ENCODE measurements around the gene SYPL1.
A peak's percentile ranks its signal among the peaks of the same experiment; 100 is the strongest.

SYPL1 gene

DNA sequence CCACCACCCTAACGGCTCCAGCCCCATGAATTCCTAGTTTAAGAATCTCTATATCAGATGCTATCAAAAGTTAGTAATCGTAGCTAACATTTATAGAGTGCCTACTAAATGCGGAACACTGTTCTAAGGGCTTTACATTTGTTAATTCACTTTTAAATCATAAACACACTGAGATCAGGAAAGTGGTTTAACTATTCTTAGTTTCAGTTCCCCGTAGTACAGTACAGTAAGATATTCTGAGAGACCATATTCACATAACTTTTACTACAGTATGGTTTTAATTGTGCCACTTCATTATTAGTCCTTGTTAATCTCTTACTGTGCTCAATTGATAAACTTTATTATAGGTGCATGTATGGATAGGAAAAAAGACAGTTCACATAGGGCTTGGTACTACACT, 22.5 kb downstream of the SYPL1 start:
- no peak for DNase-seq

DNA sequence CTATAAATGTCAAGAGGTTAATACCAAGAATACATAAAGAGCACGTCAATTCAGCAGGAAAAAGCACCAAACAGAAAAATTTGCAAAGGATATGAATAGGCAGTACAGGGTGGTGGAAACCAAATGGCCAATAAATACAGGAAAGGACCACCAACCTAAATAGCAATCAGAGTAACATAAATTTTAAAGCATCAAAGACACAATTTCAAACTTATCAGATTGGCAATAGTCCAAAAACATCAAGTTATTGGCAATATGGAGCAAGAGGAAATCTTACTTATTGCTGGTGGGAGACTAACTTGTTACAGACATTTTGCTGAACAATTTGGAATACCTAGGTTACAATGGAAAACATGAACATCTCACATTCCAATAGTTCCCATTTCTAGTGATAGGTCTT, 24.1 kb downstream of the SYPL1 start:
- no peak for DNase-seq

DNA sequence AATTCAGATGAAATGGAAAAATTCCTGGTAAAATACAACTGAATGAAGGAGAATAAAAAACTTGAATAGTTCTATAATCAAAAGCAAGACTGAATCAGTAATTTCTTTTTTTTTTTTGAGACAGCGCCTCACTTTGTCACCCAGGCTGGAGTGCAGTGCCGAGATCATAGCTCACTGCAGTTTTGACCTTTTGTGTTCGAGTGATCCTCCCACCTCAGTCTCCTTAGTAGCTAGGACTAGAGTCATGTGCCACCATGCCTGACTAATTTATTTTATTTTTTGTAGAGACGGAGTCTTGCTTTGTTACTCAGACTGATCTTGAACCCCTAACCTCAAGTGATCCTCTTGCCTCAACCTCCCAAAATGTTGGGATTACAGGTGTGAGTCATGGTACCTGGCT, 26.1 kb downstream of the SYPL1 start:
- no peak for DNase-seq

DNA sequence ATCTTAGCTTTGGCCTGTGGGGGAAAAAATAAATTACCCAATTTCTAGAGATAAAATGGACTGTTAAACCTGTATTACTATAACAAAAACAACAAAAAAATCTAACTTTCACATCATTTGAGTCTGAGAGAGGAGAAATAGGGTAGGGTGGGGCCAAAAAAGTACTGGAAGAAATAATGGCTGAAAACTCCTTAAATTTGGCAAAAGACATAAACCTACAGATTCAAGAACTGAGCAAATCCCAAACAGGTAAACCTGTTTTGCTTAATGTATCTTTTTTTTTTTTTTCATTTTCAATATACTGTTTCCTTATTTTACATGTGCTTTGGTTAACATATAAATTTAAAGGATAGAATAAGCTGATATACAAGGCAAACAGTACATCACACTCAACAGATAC, 27.1 kb downstream of the SYPL1 start:
- DNase-seq: no peak

DNA sequence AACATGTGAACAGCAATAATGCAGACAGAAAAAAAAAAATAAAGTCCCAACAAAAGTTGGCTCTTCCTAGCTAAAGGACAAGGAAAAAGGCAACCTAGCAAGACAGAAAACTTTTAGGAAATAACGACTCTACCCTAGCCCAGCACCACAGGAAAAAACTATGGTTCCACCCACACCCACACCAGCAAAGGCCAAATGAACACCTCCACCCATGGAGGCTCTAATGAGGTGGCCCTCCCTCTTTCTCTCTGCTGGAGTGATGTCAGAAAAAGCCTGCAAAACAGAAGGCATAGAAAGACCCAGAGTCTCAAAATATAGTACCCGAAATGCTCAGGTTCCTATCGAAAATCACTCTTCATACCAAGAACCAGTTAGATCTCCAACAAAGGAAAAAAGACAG, 28.4 kb downstream of the SYPL1 start:
- DNase-seq: no peak

DNA sequence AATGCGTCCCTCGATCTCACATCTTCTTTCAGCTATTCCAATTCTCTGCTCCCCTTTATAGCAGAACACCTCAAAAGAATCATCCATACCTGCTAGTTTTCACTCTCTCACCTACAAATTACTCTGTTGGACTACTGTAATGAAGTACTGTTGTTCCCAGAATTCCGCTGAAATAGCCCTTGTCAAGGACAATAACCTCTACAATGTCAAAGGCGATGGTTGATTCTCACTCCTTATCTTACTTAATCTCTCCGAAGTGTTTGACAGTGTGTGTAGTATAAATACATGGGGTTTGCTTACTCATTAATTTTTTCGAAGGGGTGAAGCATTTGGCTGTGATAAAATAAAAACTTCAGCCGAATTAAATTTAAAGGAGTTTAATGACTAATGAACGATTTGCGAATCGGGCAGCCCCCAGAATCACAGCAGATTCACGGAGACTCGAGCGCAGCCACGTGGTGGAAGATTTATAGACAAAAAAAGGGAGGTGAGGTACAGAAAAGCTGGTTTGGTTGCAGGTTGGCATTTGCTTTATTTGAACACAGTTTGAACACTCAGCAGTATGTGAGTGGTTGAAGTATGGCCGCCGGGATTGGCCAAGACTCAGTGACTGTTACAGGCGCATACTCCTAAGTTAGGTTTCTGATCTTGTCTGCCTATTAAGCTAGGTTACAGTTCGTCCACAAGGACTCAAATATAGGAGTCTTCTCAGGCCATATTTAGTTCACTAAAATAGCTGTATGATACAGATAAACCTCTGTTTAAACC, 29.8 kb downstream of the SYPL1 start:
- no peak for DNase-seq

DNA sequence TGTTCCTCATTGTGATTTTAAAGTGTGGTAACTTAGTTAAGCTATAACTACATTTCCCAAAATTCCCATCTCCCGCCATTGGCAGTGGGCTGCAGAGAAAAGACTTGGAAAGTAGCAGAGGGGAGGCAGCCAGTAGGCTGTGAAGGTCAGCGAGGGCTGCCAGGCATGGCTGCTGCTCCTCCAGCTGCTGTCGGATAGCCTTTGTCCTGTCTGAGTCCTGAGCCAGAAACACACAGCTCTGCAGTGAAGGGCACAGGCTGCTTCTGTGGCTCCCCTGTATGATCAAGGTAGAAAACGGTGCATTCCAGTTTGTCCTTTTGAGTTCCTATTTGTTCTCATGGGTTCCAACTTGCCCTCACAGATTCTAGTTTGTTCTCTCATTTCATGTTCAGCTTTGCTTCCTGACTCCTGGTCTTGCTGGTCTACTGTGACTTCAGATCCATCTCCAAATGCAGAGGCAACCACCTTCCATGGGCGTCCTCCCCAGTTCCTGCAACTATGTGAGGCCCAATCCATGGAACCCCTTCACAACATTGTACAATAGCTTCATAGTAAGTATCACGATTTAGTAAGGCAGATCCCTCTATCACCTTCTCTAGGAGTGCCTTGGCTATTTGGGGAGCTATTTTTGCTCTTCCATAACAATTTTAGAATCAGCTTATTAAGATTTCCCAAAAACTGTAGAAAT, 31.7 kb downstream of the SYPL1 start:
- no peak for DNase-seq

DNA sequence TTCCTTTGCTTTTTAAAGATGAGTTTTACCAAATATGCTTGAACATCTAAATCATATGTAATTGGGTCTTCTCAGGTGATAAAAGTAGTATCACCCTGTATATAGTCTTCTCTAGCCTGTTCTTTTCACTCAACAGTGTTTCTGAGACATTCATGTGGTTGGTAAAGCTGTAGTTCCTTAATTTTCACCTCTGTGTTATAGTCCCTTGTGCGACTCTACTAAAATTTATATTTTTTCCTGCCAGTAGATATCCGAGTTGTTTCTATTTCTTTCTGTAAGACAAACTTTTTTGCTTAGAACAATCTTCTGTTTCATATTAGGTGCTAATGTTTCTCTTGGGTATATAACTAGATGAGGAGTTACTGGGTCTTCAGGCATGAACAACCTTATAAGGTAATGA, 35.6 kb downstream of the SYPL1 start:
- DNase-seq: no peak

DNA sequence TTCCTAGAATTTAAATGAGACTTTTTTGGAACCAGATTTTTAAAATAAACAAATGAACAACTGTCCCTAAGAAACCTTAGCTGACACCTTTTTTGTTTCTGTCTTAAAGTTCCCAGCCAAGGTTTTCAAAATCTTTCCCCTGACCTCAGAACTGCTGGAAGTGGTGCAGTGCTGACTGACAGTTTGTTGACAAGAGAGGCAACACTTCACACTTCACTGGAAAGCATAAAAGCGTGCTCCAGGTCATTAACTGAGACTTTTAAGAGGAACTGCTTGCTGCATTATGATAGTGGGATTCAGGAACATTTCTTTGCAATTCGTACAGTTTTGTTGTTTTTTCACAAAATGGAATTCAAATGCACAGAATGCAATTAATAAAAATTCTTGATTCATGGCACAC, 36.2 kb downstream of the SYPL1 start:
- DNase-seq: no peak

DNA sequence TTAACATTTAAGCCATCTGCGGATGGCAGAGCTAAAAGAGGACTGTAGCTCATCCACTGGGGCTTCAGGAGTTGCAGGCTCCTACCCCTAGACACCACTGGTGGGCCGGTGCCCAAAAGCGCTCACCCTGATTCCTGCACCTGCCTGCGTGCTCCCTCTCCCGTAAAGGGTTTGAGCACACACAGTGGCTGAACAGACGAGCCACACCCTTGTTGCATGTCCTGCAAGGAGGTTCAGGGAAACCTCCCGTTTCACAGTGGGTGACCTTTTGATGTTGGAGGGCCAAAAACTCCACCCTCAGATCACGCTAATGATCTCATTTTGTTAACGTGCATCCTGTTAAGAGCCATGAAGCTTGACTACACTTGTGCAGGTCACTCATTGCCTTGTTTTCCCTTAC, 37.9 kb downstream of the SYPL1 start:
- no peak for DNase-seq

DNA sequence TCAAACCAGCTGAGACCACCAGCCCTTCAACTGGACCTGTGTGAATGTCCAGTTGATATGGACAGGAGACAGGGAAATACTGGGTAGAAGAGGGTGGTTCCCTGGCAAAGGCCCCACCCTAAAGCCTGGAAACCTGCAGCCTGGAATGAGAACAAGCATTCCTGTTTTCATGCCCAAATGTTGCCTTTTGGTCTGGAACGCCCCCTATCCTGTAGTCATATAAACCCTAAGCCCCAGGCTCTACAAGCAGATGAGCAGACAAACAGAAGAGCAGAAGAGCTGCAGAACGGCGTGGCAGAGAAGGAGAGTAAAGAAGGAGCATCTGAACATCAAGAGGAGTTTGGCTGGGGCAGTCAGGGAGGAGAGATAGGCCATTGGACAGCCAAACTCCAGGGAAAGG, 38.4 kb downstream of the SYPL1 start:
- DNase-seq: no peak

DNA sequence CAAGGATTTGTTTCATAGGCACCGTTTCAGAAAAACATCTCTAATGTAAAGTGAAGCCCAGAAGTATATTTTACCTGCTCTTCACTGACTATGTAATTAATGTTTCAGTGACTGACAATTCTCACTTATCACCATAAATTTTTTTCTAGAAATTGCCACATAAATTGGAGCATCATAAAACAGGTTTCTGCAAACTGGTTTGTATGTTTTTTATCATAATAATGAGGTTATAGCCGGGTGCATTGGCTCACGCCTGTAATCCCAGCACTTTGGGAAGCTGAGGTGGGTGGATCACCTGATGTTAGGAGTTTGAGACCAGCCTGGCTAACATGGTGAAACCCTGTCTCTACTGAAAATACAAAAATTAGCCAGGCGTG, 39.4 kb downstream of the SYPL1 start:
- DNase-seq: no peak

DNA sequence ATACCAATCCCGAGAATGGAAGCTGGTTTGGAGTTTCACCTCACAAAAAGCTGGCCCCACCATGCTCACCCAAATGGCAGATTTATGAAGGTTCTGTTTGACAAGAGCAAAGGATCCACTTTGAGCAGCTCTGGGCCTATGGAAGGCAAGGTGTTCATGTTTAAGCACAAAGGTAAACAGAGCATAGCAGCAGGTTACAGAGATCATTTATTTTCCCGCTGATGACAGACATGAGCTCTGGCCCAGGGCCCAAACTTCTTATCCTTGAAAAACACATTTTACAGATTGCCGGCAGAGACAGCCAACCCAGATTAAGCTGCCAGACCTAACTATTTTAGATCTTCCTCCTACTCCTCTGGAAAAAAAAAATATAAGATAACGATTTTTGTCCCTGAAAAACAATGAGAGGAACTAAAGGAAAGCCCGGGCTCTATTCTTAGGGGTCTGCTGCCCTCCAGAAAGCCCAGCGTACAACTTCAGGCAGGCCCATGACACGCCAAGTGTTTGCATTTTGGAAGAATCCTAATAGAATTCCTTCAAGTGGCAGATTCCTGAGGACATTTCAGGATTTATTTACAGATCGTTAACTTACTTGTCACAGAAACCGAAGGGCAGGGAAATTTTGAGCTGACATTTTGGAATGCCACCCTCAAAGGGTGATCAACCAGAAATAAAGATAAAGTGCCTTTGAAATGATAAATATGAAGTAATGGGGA, 40.0 kb downstream of the SYPL1 start:
- no peak for DNase-seq

DNA sequence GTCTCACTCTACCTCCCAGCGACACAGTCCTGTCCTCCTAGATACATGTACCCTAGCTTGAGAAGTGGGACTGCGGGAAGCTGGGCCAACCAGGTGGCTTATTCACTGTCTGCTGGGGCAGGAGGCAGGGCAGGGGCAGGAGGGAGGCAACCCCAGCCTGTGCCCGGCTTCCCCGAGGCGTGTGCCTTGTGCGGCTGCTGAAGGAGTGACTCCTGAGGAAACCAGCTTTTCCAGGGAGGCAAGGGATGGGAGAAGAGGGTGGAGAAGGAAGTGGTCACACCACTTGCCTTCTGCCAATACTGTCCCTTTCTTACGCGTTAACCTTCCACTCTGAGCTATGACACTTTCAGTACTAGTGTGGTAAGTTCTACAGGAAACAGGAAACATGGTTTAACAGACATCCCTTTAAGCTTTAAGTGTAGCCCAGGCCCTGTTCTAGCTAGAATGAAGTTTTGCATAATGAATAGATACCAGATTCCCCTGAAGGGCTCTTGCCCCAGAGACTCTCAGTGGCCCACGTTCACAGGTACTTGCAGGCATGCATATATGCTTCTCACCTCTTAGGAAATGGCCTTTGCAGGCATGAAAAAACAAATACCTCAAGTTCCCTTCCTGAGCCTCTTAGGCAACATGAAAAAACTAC, 40.6 kb downstream of the SYPL1 start:
- DNase-seq: peak; percentile 3 to 8

DNA sequence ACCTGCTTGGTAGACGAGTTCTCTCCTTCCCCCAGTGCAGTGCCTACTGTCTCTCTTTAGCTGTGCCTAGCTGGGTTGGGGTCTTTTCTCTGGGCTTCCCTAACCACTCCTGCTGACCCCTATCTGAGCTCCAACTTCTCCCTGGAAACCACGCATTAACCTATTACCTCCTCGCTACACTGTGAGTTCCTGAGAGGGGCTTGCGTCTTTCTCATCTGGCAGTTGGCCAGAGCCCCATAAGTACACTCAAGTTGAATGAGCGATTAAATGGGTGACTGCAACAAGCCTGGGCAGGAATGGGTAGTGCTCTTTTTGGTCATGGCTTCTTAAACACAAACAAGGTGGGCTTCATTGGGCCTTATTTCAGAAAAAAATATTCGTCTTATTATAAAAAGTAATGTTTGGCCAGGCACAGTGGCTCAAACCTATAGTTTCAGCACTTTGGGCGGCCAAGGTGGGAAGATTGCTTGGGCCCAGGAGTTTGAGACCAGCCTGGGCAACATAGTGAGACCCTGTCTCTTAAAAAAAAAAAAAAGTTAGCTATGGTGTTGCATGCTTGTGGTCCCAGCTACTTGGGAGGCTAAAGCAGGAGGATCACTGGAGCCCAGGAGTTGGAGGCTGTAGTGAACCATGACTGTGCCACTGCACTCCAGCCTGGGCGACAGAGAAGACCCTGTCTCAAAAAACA, 41.4 kb downstream of the SYPL1 start:
- DNase-seq: no peak

DNA sequence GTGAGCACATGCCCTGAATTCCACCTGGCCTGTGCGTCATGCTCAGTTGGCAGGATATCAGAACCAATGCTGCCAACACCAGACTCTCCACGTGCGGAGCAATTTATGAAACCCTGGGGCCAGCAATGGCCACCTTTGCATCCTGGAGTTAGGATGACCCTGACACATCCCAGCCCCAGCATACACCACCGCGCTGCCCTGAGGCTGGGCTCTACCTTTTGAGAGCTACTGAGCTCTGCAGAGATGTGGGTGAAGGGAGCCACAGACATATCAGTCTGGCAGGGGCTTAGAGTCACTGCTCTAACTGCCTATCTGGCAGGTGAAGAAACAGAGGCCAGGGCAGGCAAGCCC, 41.9 kb downstream of the SYPL1 start:
- DNase-seq: no peak

DNA sequence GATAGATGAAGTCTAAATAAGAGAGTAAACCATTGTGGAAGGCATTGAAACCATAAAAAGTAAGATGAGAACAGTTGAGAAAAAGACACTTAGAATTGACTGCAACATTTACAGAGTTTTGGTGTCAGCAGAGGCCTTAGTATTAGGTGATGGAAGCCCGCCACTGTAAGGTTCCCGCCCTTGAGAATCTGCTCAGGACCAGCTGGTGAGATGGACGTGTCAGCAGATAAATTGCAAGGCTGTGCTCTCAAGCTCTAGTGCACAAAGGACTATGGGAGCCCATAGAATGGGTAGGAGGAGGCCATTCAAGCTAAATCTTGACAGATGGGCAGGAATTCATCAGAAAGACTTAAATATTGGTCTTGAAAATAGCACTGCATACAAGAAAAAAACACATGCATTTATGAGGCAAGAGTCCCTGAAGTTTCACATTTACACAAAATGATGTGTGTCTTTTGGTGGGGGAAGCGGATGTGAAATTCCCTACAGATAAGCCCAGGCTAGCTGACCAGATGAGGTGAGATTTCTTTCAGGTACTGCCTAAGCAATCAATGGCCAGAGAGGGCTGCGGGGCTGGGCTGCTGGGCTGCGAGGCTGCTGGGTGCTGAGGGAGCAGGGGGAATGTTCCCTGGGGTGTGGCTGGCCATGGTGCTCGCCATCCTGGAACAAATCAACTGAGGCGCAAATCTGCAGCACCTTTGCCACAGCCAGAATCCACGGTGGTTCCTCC, 42.5 kb downstream of the SYPL1 start:
- no peak for DNase-seq

DNA sequence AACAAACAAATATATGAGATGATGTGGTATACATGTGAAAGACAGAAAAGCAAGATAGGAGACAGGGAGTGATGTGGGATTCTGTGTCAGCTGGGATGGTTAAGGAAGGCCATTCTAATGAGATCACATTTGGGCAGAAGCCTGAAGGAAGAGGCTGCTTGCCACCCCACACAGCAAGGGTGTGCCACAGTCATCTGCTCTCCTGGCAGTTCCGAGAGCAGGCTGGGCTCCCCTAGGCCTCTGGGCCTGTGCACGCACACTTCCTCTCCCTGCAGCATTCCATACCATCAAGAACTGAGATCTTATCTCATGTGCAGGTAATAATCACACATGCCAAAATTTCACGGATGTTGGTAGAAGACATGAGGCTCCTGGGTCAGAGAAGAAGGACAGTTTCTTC, 43.1 kb downstream of the SYPL1 start:
- DNase-seq: no peak

DNA sequence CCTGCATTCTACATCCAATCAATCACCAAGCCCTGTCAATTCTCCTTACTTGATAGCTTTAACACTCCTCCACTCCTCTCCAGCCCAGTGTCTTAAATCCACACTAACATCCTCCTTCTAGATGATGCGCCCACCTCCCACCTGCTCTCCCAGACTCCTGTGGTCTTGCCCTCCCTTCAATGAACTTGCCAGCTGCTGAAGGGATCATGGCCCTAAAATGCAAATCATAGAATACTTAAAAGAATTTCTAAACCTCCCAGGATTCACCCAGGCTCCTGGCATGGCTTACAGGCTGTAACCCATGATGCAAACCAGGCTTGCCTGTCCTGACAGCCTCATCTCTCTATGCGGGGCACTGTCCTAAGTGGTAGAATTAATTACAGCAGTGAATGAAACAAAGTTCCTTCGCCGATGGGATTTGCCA, 43.6 kb downstream of the SYPL1 start:
- no peak for DNase-seq

DNA sequence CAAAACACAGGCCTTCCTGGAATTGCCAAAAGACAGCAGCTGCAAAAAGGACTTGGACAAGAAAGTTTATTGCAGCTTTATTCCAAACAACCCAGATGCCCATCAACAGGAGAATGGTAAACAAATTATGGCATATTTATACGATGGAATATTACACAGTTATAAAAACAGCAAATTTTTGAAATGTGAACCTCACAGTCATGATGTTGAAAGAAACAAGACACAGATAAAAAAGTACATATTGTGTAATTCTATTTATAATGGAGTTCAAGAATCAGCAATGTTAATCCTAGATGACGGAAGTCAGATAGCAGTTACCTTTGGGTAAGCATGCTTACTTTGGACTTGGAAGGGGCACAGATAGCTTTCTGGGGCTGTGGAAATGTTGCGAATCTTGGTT, 44.4 kb downstream of the SYPL1 start:
- DNase-seq: no peak

DNA sequence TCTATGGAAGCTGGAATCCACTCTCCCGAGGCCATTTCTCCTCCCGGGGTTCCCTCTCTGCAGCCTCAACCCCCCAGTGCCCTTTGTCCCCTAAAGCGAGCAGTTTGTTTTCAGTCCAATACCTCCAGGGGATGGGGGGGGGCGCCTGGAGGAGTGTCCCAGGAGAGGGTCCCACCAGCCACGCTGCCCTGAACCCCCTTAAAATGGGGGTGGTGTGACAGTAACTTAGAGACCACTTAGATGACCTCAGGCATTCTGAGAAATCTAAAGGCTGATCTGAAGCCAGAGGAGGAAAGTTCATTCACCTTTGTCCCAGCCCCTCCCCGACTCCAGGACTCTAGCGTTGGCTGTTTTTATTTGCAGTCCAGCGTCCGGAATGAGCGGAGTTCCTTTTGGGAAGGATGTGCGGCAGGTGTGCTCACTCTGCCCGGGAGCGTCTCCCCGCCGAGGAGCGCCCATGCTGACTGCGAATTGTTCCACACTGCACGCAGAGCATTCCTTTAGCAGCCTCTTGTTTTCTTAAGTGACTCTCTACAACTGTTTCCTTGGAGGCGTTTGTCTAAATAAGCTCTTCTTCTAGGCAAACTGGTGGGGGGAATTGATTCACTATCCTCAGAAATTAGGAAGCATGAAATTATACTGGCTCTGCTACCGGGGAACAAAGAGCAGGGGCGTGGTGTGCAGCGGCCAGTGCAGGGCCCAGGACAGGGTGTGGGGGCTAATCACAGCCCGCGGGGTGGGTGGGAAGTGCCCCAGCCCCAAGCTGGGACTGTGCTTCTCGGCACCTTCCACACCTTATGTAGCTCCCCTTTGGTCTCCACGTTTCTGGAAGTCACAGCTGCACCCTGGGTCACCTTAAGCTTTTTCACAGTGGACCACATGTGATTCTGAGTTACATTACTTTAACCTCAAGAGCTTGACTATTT, 46.3 kb downstream of the SYPL1 start:
- no peak for DNase-seq
